HG03045 (cell line): ENCODE measurements around the gene PDLIM4.

Experiments
- ATAC-seq: cut with Tn5 transposase; IDR thresholded peaks from one replicate; pipeline ENCODE4 v1.9.1; 2021; ENCODE audit warnings: mild to moderate bottlenecking, moderate library complexity; ENCODE audit not compliant: unreplicated experiment

PDLIM4 gene

DNA sequence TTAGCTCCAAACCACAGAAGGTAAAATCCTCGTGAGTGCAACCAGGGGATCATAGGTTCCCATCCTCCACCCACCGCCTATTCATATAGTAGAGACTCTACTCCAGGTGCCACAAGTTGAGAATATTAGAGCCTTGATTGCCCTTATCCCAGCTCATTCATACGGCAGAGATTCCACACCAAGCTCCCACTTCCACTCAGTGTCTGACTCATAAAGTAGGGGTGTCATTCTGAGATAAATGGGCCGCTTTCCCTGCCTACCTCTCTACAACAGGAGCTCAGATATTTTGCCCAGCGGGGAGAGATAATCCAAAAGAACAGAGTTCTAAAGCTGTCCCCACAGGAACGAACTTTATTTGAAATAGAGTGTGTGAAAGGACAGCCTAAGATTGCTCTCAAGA, 46.1 kb downstream of the PDLIM4 start:
- ATAC-seq = no peak

DNA sequence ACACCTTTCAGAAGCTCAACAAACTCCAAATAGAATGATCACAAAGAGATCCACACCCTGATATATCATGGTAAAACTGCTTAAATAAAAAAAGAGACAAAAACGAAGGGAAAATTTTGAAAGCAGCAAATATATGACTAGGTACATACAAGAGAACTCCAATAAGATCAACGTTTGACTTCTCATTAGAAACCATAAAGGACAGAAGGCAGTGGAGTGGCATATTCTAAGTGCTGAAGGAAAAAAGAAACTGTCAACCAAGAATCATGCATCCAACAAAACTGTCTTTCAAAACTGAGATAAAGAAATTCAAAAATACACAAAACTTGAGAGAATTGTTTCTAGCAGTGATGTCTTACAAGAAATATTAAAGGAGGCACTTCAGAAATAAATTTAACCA, 47.9 kb downstream of the PDLIM4 start:
- ATAC-seq = no peak

DNA sequence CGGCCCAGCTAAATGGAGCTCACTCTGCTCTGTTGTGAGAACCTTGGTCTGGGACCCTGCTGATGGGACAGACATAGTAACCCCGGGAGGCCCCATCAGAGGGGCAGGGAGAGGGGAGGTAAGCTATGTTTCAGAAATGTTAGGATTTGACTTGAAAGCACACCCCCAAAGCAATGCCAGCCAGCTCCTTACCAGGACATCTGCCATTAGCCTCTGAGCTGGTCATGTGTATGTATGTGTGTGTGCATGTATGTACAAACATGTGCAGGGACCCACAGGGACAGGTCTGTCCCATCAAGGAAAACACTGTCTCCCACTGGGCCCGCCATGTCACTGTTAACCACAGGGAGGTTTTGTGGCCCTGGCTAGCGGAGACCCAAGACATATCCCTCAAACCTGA, 51.2 kb downstream of the PDLIM4 start:
- ATAC-seq = no peak

- ATAC-seq = no peak
These were observed 52.2 kb downstream of the PDLIM4 start for GRCh38 chr5:132309679-132310078.

DNA sequence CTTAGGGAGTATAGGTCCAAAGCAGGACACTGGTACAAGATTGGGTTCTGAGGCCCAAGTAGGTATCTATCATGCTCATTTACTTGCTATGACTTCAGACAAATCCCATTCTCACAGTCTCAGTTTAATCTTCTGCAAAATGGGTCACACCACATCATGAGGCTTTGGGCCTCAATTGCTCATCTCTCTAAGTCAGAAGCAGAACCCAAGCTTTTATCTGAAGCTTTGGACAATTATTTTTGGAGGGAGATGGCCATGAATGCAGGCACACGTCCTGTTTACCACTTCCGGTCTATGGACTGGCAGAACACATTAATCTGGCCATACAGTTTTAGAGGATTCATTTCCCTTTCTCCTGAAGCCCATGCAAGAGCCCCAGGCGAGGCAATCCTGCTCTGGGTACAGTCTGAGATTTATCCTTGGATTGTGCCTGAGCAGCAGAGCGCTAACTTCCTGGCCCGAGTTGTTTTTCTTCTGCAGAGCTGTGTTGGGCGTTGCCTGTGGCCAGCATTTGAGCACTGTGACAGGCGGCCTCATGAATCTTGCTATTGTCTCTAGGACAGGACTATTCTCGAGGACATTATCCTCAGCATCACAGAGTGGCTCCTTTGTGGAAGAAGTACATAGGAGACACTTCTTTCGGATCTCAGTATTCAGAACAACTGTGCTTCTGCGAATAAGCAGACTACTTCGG, 52.8 kb downstream of the PDLIM4 start:
- no peak for ATAC-seq

GRCh38 chr5:132313366-132313765, 55.9 kb downstream of the PDLIM4 start:
- ATAC-seq = no peak

DNA sequence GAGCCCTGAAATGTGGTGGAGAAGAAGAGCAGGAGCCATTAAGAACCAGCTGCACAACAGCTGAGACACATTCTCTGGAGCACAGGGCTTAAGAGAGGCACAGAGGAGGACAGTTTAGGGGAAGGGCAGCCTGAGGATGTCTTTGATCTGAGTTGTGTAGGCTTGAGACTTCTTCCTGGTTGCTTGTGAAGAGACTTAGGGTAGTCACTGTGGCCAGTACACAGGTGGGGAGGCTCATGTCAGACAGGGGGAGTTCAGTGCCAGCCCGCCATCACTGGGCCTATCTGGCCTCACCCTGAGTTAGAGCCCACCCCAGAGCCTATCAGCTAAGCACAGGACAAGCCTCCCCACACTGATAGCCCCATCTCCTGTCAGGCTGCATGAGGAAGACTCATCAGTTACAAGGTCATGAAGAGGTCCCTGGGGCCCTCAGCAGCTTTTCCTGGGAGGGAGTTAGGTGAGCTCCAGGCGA, 56.5 kb downstream of the PDLIM4 start:
- no peak for ATAC-seq

DNA sequence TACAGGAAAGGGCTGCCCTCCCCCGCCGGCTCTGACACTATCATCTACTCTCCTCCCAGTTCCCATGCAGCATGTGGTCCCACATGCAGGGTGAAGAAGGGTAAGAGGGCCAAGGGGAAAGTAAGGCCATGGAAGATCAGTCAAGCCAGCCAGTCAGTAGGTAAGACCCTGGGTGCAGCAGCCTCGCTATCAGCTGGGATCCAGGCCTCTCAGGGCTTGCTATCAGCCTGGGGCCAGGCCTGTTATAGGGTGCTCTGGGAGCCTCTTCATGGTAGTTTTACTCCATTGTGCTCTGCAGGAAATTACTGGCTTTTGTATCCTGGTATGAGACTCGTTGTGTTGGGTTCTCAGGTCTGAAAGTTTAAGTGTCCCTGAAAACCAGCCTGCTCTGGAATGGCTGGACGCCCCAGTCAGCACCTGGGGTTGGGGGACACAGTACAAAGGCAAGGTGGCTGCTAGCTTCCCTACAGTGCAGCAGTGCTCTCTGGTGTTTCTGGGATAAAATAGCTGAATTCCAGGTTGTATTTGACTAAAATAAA, 58.1 kb downstream of the PDLIM4 start:
- no peak for ATAC-seq

DNA sequence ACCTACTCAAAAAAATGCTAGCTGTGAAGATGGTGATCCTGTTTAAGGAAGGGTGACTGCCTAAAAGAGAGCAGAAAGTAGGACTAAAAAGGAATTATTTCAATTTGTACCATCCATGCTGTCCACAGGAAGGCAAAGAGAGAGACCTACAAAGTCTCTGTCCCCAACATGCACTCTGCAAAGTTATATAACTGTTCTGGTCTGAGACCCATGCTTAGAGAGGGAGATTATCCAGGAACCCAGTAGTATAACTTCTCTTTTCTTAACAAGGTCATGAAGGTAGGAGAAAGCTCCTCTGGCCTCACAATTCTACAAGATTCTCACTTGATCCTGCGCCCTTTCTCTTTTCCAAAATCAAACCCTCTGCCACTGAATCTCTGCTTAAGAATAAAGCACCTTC, 62.5 kb downstream of the PDLIM4 start:
- no peak for ATAC-seq

GRCh38 chr5:132321109-132321721, 63.7 kb downstream of the PDLIM4 start:
- no peak for ATAC-seq

DNA sequence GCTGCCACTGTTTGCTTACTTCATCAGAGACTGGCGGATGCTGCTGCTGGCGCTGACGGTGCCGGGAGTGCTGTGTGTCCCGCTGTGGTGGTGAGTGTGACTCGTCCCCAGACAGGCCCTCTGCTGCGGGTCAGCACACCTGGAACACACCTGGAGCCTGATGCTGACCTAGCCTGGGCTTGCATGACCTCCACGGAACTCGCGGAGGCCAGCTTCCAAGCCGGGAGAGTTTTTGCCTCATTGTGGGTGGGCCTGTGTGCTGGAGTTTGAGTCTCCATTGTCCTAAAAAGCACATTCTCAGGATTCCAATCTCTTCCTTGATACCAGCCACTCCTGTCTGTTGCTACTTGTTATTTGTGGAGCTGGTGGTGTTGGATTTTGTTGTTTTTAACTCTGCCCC, 64.8 kb downstream of the PDLIM4 start:
- no peak for ATAC-seq
